PC-3 (cell line): Measurements from ENCODE around the gene NET1. TPM values are rescaled to one million over a fixed set of nuclear protein-coding genes. Genes with fewer than 3 reads are reported as not detected.

Experiments used
- ATAC-seq: fragments of 200-7000 bp; cut with Tn5 transposase; 2 replicates; pipeline ENCODE4 v1.9.1; 2020; ENCODE audit warnings: mild to moderate bottlenecking, moderate library complexity
- BruUV-seq: library from RNA; stranded (reverse); fragments of 400-500 nt; replicated peaks from 2 replicates; lab custom pipeline; 2021; lab: Mats Ljungman, UMichigan
- CTCF ChIA-PET: fragments of 300-600 bp; sonication (Branson Sonifier 250); formaldehyde crosslinking; loops from one replicate; lab custom pipeline; 2022; ENCODE audit warnings: antibody characterized with exemption; lab: Charles Lee
- POLR2A ChIA-PET: fragments of 300-600 bp; sonication (Branson Sonifier 250); formaldehyde crosslinking; loops from one replicate; lab custom pipeline; 2022; ENCODE audit warnings: antibody characterized with exemption; ENCODE audit not compliant: unreplicated experiment; lab: Charles Lee
- DNase-seq: peaks from one replicate; pipeline ENCODE4 v3.0.0-alpha.2; 2015
- H2AFZ ChIP-seq: fragments of 300-600 bp; sonication (generic); 2 replicates; pipeline ENCODE4 v1.6.0; 2016; ENCODE audit warnings: antibody characterized with exemption, low read length
- H3F3A ChIP-seq: fragments of 300-600 bp; sonication (generic); one replicate; pipeline ENCODE4 v1.6.0; 2017; ENCODE audit warnings: antibody characterized with exemption, low read length, control low read depth, mild to moderate bottlenecking; ENCODE audit not compliant: unreplicated experiment
- H3K27ac ChIP-seq: fragments of 300-600 bp; sonication (generic); 2 replicates; pipeline ENCODE4 v1.5.1; 2016; ENCODE audit warnings: mild to moderate bottlenecking, low read length
- H3K27me3 ChIP-seq: fragments of 300-600 bp; sonication (generic); 2 replicates; pipeline ENCODE4 v1.6.1; 2016; ENCODE audit warnings: low read length, mixed read lengths
- H3K36me3 ChIP-seq: fragments of 300-600 bp; sonication (generic); 2 replicates; pipeline ENCODE4 v1.6.1; 2016; ENCODE audit warnings: low read depth, mixed run types, low read length, mixed read lengths
- H3K4me1 ChIP-seq: fragments of 300-600 bp; sonication (generic); 2 replicates; pipeline ENCODE4 v1.5.1; 2016; ENCODE audit warnings: low read length; ENCODE audit not compliant: insufficient read depth
- H3K4me2 ChIP-seq: fragments of 300-600 bp; sonication (generic); 2 replicates; pipeline ENCODE4 v1.6.0; 2016; ENCODE audit warnings: low read length
- H3K4me3 ChIP-seq: fragments of 300-600 bp; sonication (generic); 2 replicates; pipeline ENCODE4 v1.5.1; 2016; ENCODE audit warnings: mild to moderate bottlenecking, low read length, mixed read lengths
- H3K79me2 ChIP-seq: fragments of 300-600 bp; sonication (generic); 2 replicates; pipeline ENCODE4 v1.6.1; 2017; ENCODE audit warnings: low read length, mixed read lengths
- H3K9ac ChIP-seq: fragments of 300-600 bp; sonication (generic); 2 replicates; pipeline ENCODE4 v1.6.0; 2016; ENCODE audit warnings: mild to moderate bottlenecking, low read length
- H3K9me2 ChIP-seq: fragments of 300-600 bp; sonication (generic); replicated peaks from 2 replicates; pipeline ENCODE4 v1.6.1; 2016; ENCODE audit warnings: mixed run types, low read length, mixed read lengths
- H3K9me3 ChIP-seq: fragments of 300-600 bp; sonication (generic); 2 replicates; pipeline ENCODE4 v1.6.1; 2016; ENCODE audit warnings: low read length, mixed read lengths
- H4K20me1 ChIP-seq: fragments of 300-600 bp; sonication (generic); 2 replicates; pipeline ENCODE4 v1.6.1; 2016; ENCODE audit warnings: low read length, mixed read lengths
- EZH2 ChIP-seq: fragments of 300-600 bp; sonication (generic); IDR thresholded peaks from one replicate; pipeline ENCODE4 v1.6.1; 2017; ENCODE audit warnings: antibody characterized with exemption, mild to moderate bottlenecking, low read length; ENCODE audit not compliant: unreplicated experiment
- EZH2phosphoT487 ChIP-seq: fragments of 300-600 bp; sonication (generic); IDR thresholded peaks from 2 replicates; pipeline ENCODE4 v1.6.1; 2018; ENCODE audit warnings: mild to moderate bottlenecking, antibody characterized with exemption, low read length, borderline replicate concordance
- intact Hi-C: fragments of 100-400 bp; cut with micrococcal nuclease; formaldehyde crosslinking; loops from 2 replicates; pipeline ENCODE4 v1.9.0; 2023
- total RNA-seq: library from RNA; depleted of rRNA; stranded (reverse); fragments of >200 nt; gene quantifications from 2 replicates; pipeline ENCODE4 v1.2.3, GENCODE V29; 2014
- TF ChIP-seq, protein P1 (sequence below): fragments of 300-600 bp; sonication (generic); conservative IDR thresholded peaks from 2 replicates; pipeline ENCODE4 v1.5.1; 2017; ENCODE audit warnings: antibody characterized with exemption, low read depth, mild to moderate bottlenecking, low read length

NET1 gene
- total RNA-seq, 1 experiment from 2014 or later: 88.2 TPM

GRCh38 chr10:5502061-5502521 lies 89.7 kb downstream of the NET1 start:
- peaks cover 19% of the 10 kb centered on the region for H3K4me1 ChIP-seq

DNA sequence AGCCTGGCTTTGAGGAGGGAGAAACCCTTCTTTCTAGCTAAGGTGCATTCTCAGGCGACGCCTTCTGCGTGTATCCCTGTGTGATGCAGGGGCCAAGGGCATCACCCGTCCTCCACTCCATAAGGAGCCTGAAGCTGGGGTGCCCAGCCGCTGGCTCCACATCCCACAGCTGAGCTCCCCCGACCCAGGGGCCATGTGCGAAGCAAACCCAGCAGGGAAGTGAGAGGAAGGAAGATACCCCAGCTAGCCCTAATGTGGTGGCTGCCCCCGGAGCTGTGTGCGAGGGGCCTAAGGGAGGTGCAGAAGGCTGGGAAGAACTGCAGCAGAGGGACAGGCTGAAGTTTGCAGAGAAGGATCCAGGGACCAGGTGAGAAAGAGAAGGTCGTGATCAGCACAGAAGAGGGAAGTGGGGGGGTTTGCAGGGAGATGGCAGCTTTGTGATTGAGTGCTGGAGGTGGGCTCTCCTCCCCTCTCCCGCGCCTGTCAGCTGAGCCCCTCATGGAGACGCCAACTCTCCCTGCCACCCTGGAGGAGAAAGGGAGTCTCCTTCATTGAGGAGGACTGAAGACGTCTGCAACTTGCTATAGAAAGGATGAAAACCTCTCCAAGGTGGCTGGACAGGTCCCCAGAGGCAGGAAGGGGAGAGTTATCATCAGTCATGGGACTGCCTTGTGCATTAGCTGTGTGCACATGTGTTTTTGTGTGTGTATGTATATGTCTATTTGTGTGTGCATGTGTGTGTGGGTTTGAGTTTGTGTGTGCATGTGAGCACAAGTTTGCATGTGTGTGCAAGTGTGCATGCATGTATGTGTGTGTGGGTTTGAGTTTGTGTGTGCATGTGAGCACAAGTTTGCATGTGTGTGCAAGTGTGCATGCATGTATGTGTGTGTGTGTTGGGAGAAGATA lies 90.5 kb downstream of the NET1 start:
- intact Hi-C loops: no loop called here
- POLR2A ChIA-PET: no interaction called here
- no TSS peak for BruUV-seq
- no peaks in the 10 kb centered on the region for H3K36me3 ChIP-seq
- CTCF ChIA-PET: no interaction called here
- H3K4me2 ChIP-seq: peak overlapping the region; percentile 39
- DNase-seq (no peak), ATAC-seq (no peak)
- no peaks in the 10 kb centered on the region for H3K27me3 ChIP-seq
- H3K9me3 ChIP-seq: no peaks in the 10 kb centered on the region
- H3K9ac ChIP-seq: no peak overlapping the region
- no peak overlapping the region for H3K27ac ChIP-seq
- TF ChIP-seq, protein P1, sequence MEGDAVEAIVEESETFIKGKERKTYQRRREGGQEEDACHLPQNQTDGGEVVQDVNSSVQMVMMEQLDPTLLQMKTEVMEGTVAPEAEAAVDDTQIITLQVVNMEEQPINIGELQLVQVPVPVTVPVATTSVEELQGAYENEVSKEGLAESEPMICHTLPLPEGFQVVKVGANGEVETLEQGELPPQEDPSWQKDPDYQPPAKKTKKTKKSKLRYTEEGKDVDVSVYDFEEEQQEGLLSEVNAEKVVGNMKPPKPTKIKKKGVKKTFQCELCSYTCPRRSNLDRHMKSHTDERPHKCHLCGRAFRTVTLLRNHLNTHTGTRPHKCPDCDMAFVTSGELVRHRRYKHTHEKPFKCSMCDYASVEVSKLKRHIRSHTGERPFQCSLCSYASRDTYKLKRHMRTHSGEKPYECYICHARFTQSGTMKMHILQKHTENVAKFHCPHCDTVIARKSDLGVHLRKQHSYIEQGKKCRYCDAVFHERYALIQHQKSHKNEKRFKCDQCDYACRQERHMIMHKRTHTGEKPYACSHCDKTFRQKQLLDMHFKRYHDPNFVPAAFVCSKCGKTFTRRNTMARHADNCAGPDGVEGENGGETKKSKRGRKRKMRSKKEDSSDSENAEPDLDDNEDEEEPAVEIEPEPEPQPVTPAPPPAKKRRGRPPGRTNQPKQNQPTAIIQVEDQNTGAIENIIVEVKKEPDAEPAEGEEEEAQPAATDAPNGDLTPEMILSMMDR: no peak
- TF ChIP-seq EZH2 (no peak), EZH2phosphoT487 (no peak)
- H3F3A ChIP-seq: no peaks in the 10 kb centered on the region
- H4K20me1 ChIP-seq: no peaks in the 10 kb centered on the region
- no peaks in the 10 kb centered on the region for H3K9me2 ChIP-seq
- no peak overlapping the region for H2AFZ ChIP-seq
- no peaks in the 10 kb centered on the region for H3K79me2 ChIP-seq
- peaks cover 19% of the 10 kb centered on the region for H3K4me1 ChIP-seq
- no peak overlapping the region for H3K4me3 ChIP-seq

More at GRCh38 chr10:5502061-5502521, 89.7 kb downstream of the NET1 start:
- Histone ChIP-seq H3K36me3 (no peaks in the 10 kb centered on the region), H3K4me3 (no peak overlapping the region), H3K9me3 (no peaks in the 10 kb centered on the region), H4K20me1 (no peaks in the 10 kb centered on the region), H3K4me2 (no peak overlapping the region), H3K79me2 (no peaks in the 10 kb centered on the region), H2AFZ (no peak overlapping the region), H3K27me3 (no peaks in the 10 kb centered on the region), H3F3A (no peaks in the 10 kb centered on the region), H3K27ac (no peak overlapping the region), H3K9me2 (no peaks in the 10 kb centered on the region), H3K9ac (no peak overlapping the region)
- no peak for DNase-seq
- ChIA-PET POLR2A (no interaction called here), CTCF (no interaction called here)
- intact Hi-C loops: no loop called here
- no TSS peak for BruUV-seq
- TF ChIP-seq EZH2phosphoT487: no peak
- TF ChIP-seq, protein P1: no peak
- no peak for TF ChIP-seq EZH2
- no peak for ATAC-seq

DNA sequence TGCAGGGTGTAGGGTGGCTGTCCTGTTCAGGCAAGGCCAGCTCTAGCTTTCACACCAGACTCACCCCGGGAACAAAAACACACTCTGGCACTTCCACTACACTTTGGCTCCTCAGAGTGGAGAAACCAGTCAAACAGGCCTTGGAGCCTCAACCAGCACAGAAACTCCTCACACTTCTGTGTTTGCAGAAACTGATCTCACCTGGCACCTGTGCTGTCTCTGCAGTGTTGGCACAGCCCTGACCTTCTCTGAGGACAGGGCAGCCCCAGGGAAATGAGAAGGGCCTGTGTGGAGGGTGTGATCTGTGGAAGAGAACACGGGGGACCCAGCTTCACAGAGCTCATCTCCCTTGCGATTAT lies 91.1 kb downstream of the NET1 start:
- Histone ChIP-seq H3K9me3 (no peaks in the 10 kb centered on the region), H2AFZ (no peak overlapping the region), H3K27me3 (no peaks in the 10 kb centered on the region), H3K36me3 (no peaks in the 10 kb centered on the region), H3K79me2 (no peaks in the 10 kb centered on the region), H3K9ac (no peak overlapping the region), H3K27ac (no peak overlapping the region), H3K4me3 (no peak overlapping the region), H3K4me1 (peaks cover 19% of the 10 kb centered on the region), H3F3A (no peaks in the 10 kb centered on the region), H4K20me1 (no peaks in the 10 kb centered on the region), H3K9me2 (no peaks in the 10 kb centered on the region), H3K4me2 (peak overlapping the region; percentile 39; the same call in 1 of the 2 replicates)
- peak; percentile 84 for ATAC-seq
- CTCF ChIA-PET: no interaction called here
- POLR2A ChIA-PET: no interaction called here
- peak; percentile 76 for DNase-seq
- intact Hi-C loops: no loop called here
- no TSS peak for BruUV-seq
- TF ChIP-seq EZH2phosphoT487 (no peak), EZH2 (no peak)
- TF ChIP-seq, protein P1: no peak
